MCF 10A (cell line): ENCODE data around the gene MTHFD2. TPM values are rescaled to one million over a fixed set of nuclear protein-coding genes. Genes with fewer than 3 reads are reported as not detected.

ENCODE experiments used
- BruUV-seq: library from RNA; stranded (reverse); fragments of 400-500 nt; replicated peaks from 2 replicates; lab custom pipeline; 2021; lab: Mats Ljungman, UMichigan
- CTCF ChIA-PET: fragments of 300-600 bp; sonication (Branson Sonifier 250); formaldehyde crosslinking; extraction: SDS; loops from one replicate; lab custom pipeline; 2021; ENCODE audit warnings: antibody characterized with exemption, inconsistent platforms; lab: Yijun Ruan, JAX
- POLR2A ChIA-PET: fragments of 300-600, 350-650 bp; sonication (Branson Sonifier 250); formaldehyde crosslinking; extraction: SDS; loops from one replicate; lab custom pipeline; 2020; ENCODE audit warnings: antibody characterized with exemption, inconsistent platforms; lab: Yijun Ruan, JAX
- DNase-seq: peaks from one replicate; pipeline ENCODE4 v3.0.0-alpha.2; 2018; ENCODE audit not compliant: unreplicated experiment
- H3K27ac Mint-ChIP-seq: one replicate; pipeline ENCODE4 v1.8.0; 2022; ENCODE audit warnings: mild to moderate bottlenecking, low read depth, mixed read lengths; ENCODE audit not compliant: unreplicated experiment
- H3K27me3 Mint-ChIP-seq: one replicate; pipeline ENCODE4 v1.8.0; 2022; ENCODE audit warnings: mixed read lengths; ENCODE audit not compliant: insufficient read depth, unreplicated experiment
- H3K36me3 Mint-ChIP-seq: one replicate; pipeline ENCODE4 v1.8.0; 2022; ENCODE audit warnings: mild to moderate bottlenecking, moderate library complexity, mixed read lengths; ENCODE audit not compliant: insufficient read depth, unreplicated experiment
- H3K4me1 Mint-ChIP-seq: one replicate; pipeline ENCODE4 v1.8.0; 2022; ENCODE audit warnings: mixed read lengths; ENCODE audit not compliant: insufficient read depth, unreplicated experiment
- H3K4me3 Mint-ChIP-seq: one replicate; pipeline ENCODE4 v1.8.0; 2022; ENCODE audit warnings: mild to moderate bottlenecking, moderate library complexity, mixed read lengths; ENCODE audit not compliant: unreplicated experiment
- H3K9me3 Mint-ChIP-seq: one replicate; pipeline ENCODE4 v1.8.0; 2022; ENCODE audit warnings: mixed read lengths; ENCODE audit not compliant: unreplicated experiment
- CTCF ChIP-seq: fragments of 200-600 bp; IDR thresholded peaks from one replicate; pipeline ENCODE4 v1.8.0; 2022; ENCODE audit warnings: antibody characterized with exemption, mild to moderate bottlenecking; ENCODE audit not compliant: unreplicated experiment
- intact Hi-C: fragments of 100-400 bp; cut with micrococcal nuclease; formaldehyde crosslinking; loops from 2 replicates; pipeline ENCODE4 v1.14.1; 2022
- total RNA-seq: library from RNA; stranded (reverse); gene quantifications from 2 replicates; pipeline ENCODE4 v1.2.3, GENCODE V29; 2022

Gene MTHFD2
- total RNA-seq, 1 experiment from 2014 or later: 470 TPM

GRCh38 chr2:74222300-74222650, 23.9 kb downstream of the MTHFD2 start:
- CTCF ChIA-PET: no interaction called here
- no peak for TF ChIP-seq CTCF
- no peak for DNase-seq
- no TSS peak for BruUV-seq
- H3K27ac Mint-ChIP-seq: no peak overlapping the region
- POLR2A ChIA-PET: interaction anchor here (0.8 kb wide), 1 partner anchor 12 kb away, joined by 3 read pairs; no protein-coding TSS in a partner anchor
- intact Hi-C loops: no loop called here
- peaks cover 47% of the 10 kb centered on the region for H3K36me3 Mint-ChIP-seq
- H3K4me3 Mint-ChIP-seq: no peak overlapping the region
- H3K4me1 Mint-ChIP-seq: peaks cover 17% of the 10 kb centered on the region
- no peaks in the 10 kb centered on the region for H3K9me3 Mint-ChIP-seq
- H3K27me3 Mint-ChIP-seq: no peaks in the 10 kb centered on the region

- no peak for TF ChIP-seq CTCF
- H3K27me3 Mint-ChIP-seq: no peaks in the 10 kb centered on the region
- CTCF ChIA-PET: no interaction called here
These were observed 25.7 kb downstream of the MTHFD2 start for GRCh38 chr2:74223941-74224770.

GRCh38 chr2:74225698-74226459, 27.5 kb downstream of the MTHFD2 start:
- intact Hi-C loops: no loop called here
- Mint-ChIP-seq H3K4me3 (peak overlapping the region; percentile 60), H3K4me1 (peaks cover 17% of the 10 kb centered on the region), H3K9me3 (no peaks in the 10 kb centered on the region), H3K27ac (peak overlapping the region; percentile 84), H3K36me3 (peaks cover 14% of the 10 kb centered on the region), H3K27me3 (no peaks in the 10 kb centered on the region)
- no peak for TF ChIP-seq CTCF
- BruUV-seq: no TSS peak
- no peak for DNase-seq
- ChIA-PET POLR2A (interaction anchor here (0.6 to 2.3 kb wide), 3 partner anchors 13 to 26 kb away, joined by 3 to 10 read pairs (median 3); partner anchors contain the start of gene MTHFD2), CTCF (interaction anchor here (1.2 kb wide), 1 partner anchor 24 kb away, joined by 3 read pairs; no protein-coding TSS in a partner anchor)

More at GRCh38 chr2:74223941-74224770, 25.7 kb downstream of the MTHFD2 start:
- H3K36me3 Mint-ChIP-seq: peaks cover 29% of the 10 kb centered on the region
- H3K9me3 Mint-ChIP-seq: no peaks in the 10 kb centered on the region
- no peak overlapping the region for H3K4me3 Mint-ChIP-seq
- DNase-seq: no peak
- H3K4me1 Mint-ChIP-seq: peaks cover 17% of the 10 kb centered on the region
- BruUV-seq: no TSS peak
- peak overlapping the region; percentile 37 for H3K27ac Mint-ChIP-seq
- POLR2A ChIA-PET: no interaction called here
- intact Hi-C loops: no loop called here

GRCh38 chr2:74226648-74227213, 28.3 kb downstream of the MTHFD2 start:
- no peak for TF ChIP-seq CTCF
- Mint-ChIP-seq H3K36me3 (peaks cover 6% of the 10 kb centered on the region), H3K4me3 (peak overlapping the region; percentile 60), H3K27ac (peak overlapping the region; percentile 84), H3K9me3 (no peaks in the 10 kb centered on the region), H3K27me3 (no peaks in the 10 kb centered on the region), H3K4me1 (peaks cover 17% of the 10 kb centered on the region)
- ChIA-PET POLR2A (interaction anchor here (0.6 to 2.3 kb wide), 6 partner anchors 10 to 108 kb away, joined by 3 to 10 read pairs (median 3); partner anchors contain the start of gene MTHFD2), CTCF (interaction anchor here (1.2 kb wide), 1 partner anchor 23 kb away, joined by 3 read pairs; no protein-coding TSS in a partner anchor)
- BruUV-seq: no TSS peak
- intact Hi-C loops: no loop called here
- peak; percentile 59 for DNase-seq
